HEK293 (cell line): ENCODE results near the gene S1PR5.

Experiments
- CTCF ChIA-PET: fragments of 350-600 bp; formaldehyde crosslinking; extraction: SDS; loops from one replicate; lab custom pipeline; 2021; ENCODE audit warnings: antibody characterized with exemption; lab: Yijun Ruan, JAX
- POLR2A ChIA-PET: fragments of 300-600 bp; formaldehyde crosslinking; extraction: SDS; loops from one replicate; lab custom pipeline; 2020; ENCODE audit warnings: antibody characterized with exemption, inconsistent platforms; lab: Yijun Ruan, JAX
- H3K27ac ChIP-seq: fragments of 200-500 bp; sonication (Bioruptor generic); 2 replicates; pipeline ENCODE4 v1.5.1; 2014; ENCODE audit warnings: low read depth, low read length, control low read depth, inconsistent platforms; ENCODE audit errors: extremely low read depth
- H3K36me3 ChIP-seq, 2 experiments: fragments of 200-500 bp in 1 of 2; sonication (Bioruptor generic) in 1 of 2; 1 replicate in 1 of 2; 2 replicates in 1 of 2; pipeline ENCODE4 v1.5.1; 2014 to 2017; ENCODE audit warnings: inconsistent platforms in 2 of 2, low read length in 2 of 2; ENCODE audit not compliant: control insufficient read depth in 2 of 2, insufficient read depth in 1 of 2
- H3K4me1 ChIP-seq: fragments of 200-500 bp; sonication (Bioruptor generic); 2 replicates; pipeline ENCODE4 v1.5.1; 2014; ENCODE audit warnings: mild to moderate bottlenecking, low read length, inconsistent platforms; ENCODE audit not compliant: control insufficient read depth, insufficient read depth
- H3K4me3 ChIP-seq: 2 replicates; pipeline ENCODE4 v1.5.1; 2011; ENCODE audit warnings: low read depth, mild to moderate bottlenecking, control low read depth, low read length, moderate library complexity
- H3K9me3 ChIP-seq: fragments of 200-500 bp; sonication (Bioruptor generic); 2 replicates; pipeline ENCODE4 v1.5.1; 2014; ENCODE audit warnings: low read depth, low read length, inconsistent platforms; ENCODE audit not compliant: control insufficient read depth, insufficient read depth
- BCL6B ChIP-seq: fragments of 450-650 bp; formaldehyde crosslinking; IDR thresholded peaks from 2 replicates; pipeline ENCODE4 v1.5.1; 2017; ENCODE audit warnings: missing biosample characterization, missing genetic modification characterization
- HOXC10 ChIP-seq: sonication (generic); formaldehyde crosslinking; IDR thresholded peaks from 2 replicates; pipeline ENCODE4 v1.8.1; 2023; ENCODE audit warnings: mild to moderate bottlenecking, missing genetic modification reagents
- IKZF3 ChIP-seq: fragments of 450-650 bp; IDR thresholded peaks from 2 replicates; pipeline ENCODE4 v1.5.0; 2018; ENCODE audit warnings: missing biosample characterization, mild to moderate bottlenecking, missing genetic modification characterization, moderate library complexity
- KLF16 ChIP-seq: fragments of 450-650 bp; formaldehyde crosslinking; IDR thresholded peaks from 2 replicates; pipeline ENCODE4 v1.5.1; 2017; ENCODE audit warnings: missing biosample characterization, missing genetic modification characterization
- PBX3 ChIP-seq: sonication (generic); formaldehyde crosslinking; IDR thresholded peaks from 2 replicates; pipeline ENCODE4 v1.8.1; 2022; ENCODE audit warnings: mild to moderate bottlenecking, moderate library complexity, missing genetic modification reagents
- PRDM1 ChIP-seq: fragments of 450-650 bp; formaldehyde crosslinking; IDR thresholded peaks from 2 replicates; pipeline ENCODE4; 2016; ENCODE audit warnings: missing biosample characterization, missing genetic modification characterization
- PRDM4 ChIP-seq: fragments of 450-650 bp; formaldehyde crosslinking; IDR thresholded peaks from 2 replicates; pipeline ENCODE4 v1.5.1; 2017; ENCODE audit warnings: missing biosample characterization, missing genetic modification characterization
- PRDM6 ChIP-seq: fragments of 450-650 bp; formaldehyde crosslinking; IDR thresholded peaks from 2 replicates; pipeline ENCODE4 v1.5.1; 2017; ENCODE audit warnings: missing biosample characterization, missing genetic modification characterization
- REST ChIP-seq: fragments of 450-650 bp; formaldehyde crosslinking; IDR thresholded peaks from 2 replicates; pipeline ENCODE4 v1.5.1; 2016; ENCODE audit warnings: missing biosample characterization, missing genetic modification characterization
- SCRT1 ChIP-seq: fragments of 450-650 bp; formaldehyde crosslinking; IDR thresholded peaks from 2 replicates; pipeline ENCODE4 v1.5.1; 2016; ENCODE audit warnings: missing biosample characterization, missing genetic modification characterization, borderline replicate concordance
- SP3 ChIP-seq: fragments of 450-650 bp; formaldehyde crosslinking; IDR thresholded peaks from 2 replicates; pipeline ENCODE4 v1.5.1; 2016; ENCODE audit warnings: missing biosample characterization, missing genetic modification characterization
- ZBTB26 ChIP-seq: fragments of 450-650 bp; formaldehyde crosslinking; optimal IDR thresholded peaks from 2 replicates; pipeline ENCODE3; 2016; ENCODE audit warnings: missing biosample characterization, mild to moderate bottlenecking, missing genetic modification characterization
- ZNF292 ChIP-seq: fragments of 450-650 bp; formaldehyde crosslinking; IDR thresholded peaks from 2 replicates; pipeline ENCODE4 v1.5.1; 2016; ENCODE audit warnings: low read depth, missing biosample characterization, missing genetic modification characterization, borderline replicate concordance
- ZNF311 ChIP-seq: fragments of 450-650 bp; formaldehyde crosslinking; IDR thresholded peaks from 2 replicates; pipeline ENCODE4 v1.5.1; 2017; ENCODE audit warnings: missing biosample characterization, missing genetic modification characterization, borderline replicate concordance
- ZNF324 ChIP-seq: fragments of 450-650 bp; formaldehyde crosslinking; IDR thresholded peaks from 2 replicates; pipeline ENCODE4 v1.5.1; 2016; ENCODE audit warnings: missing biosample characterization, missing genetic modification characterization
- ZNF350 ChIP-seq: fragments of 450-650 bp; formaldehyde crosslinking; IDR thresholded peaks from 2 replicates; pipeline ENCODE4 v1.5.0; 2017; ENCODE audit warnings: missing biosample characterization, mild to moderate bottlenecking, missing genetic modification characterization
- ZNF354C ChIP-seq: fragments of 450-650 bp; formaldehyde crosslinking; IDR thresholded peaks from 2 replicates; pipeline ENCODE4 v1.5.1; 2016; ENCODE audit warnings: missing biosample characterization, missing genetic modification characterization, low read depth, borderline replicate concordance
- ZNF391 ChIP-seq: fragments of 450-650 bp; formaldehyde crosslinking; IDR thresholded peaks from 2 replicates; pipeline ENCODE4 v1.5.1; 2016; ENCODE audit warnings: low read depth, missing biosample characterization, missing genetic modification characterization, borderline replicate concordance
- ZNF501 ChIP-seq: fragments of 450-650 bp; formaldehyde crosslinking; IDR thresholded peaks from 2 replicates; pipeline ENCODE4 v1.5.1; 2016; ENCODE audit warnings: missing biosample characterization, missing genetic modification characterization
- ZNF510 ChIP-seq: fragments of 450-650 bp; formaldehyde crosslinking; IDR thresholded peaks from 2 replicates; pipeline ENCODE4 v1.5.1; 2018; ENCODE audit warnings: mild to moderate bottlenecking, missing genetic modification characterization, missing biosample characterization; ENCODE audit not compliant: insufficient replicate concordance
- ZNF544 ChIP-seq: fragments of 450-650 bp; formaldehyde crosslinking; IDR thresholded peaks from 2 replicates; pipeline ENCODE4 v1.5.0; 2017; ENCODE audit warnings: missing biosample characterization, missing genetic modification characterization
- ZNF560 ChIP-seq: fragments of 450-650 bp; formaldehyde crosslinking; IDR thresholded peaks from 2 replicates; pipeline ENCODE4 v1.5.1; 2017; ENCODE audit warnings: missing biosample characterization, missing genetic modification characterization, borderline replicate concordance
- ZNF785 ChIP-seq: fragments of 450-650 bp; formaldehyde crosslinking; IDR thresholded peaks from 2 replicates; pipeline ENCODE4 v1.5.1; 2016; ENCODE audit warnings: missing biosample characterization, missing genetic modification characterization
- ZNF791 ChIP-seq: fragments of 450-650 bp; formaldehyde crosslinking; IDR thresholded peaks from 2 replicates; pipeline ENCODE4 v1.5.1; 2016; ENCODE audit warnings: missing biosample characterization, missing genetic modification characterization

The S1PR5 gene

GRCh38 chr19:10565567-10566407 lies 48.5 kb upstream of the S1PR5 start, which contains the start of gene KRI1:
KRI1 (minus strand) TSS chr19:10566010; CDS start chr19:10565999, 11 bp downstream.
- H3K4me1 ChIP-seq = peaks cover 13% of the 10 kb centered on the region
- peaks cover 15 to 24% of the 10 kb centered on the region in 2 experiments; a peak in 2 of 3 replicates for H3K36me3 ChIP-seq
- POLR2A ChIA-PET = interaction anchor here (0.6 to 1.4 kb wide), 5 partner anchors 10 to 67 kb away, joined by 3 to 5 read pairs (median 3); no protein-coding TSS in a partner anchor
- H3K4me3 ChIP-seq = peak within 1 kb of the TSS; percentile 92
- H3K27ac ChIP-seq = peak within 1 kb of the TSS; percentile 75; the same call in 1 of the 2 replicates
- CTCF ChIA-PET = interaction anchor here (0.8 to 1.1 kb wide), 5 partner anchors 15 to 299 kb away, joined by 3 to 5 read pairs (median 3); no protein-coding TSS in a partner anchor
- no peaks in the 10 kb centered on the region for H3K9me3 ChIP-seq
- TF ChIP-seq PRDM1 (peak; percentile 74), REST (tag by site-specific recombination) (no peak; the same call in none of the 2 replicates), SCRT1 (tag by site-specific recombination) (no peak), ZNF354C (tag by site-specific recombination) (no peak), PBX3 (CRISPR knock-in tag) (peak; percentile 63; the same call in 1 of the 2 replicates), ZNF350 (tag by site-specific recombination) (no peak), ZNF785 (tag by site-specific recombination) (no peak; the same call in 1 of the 2 replicates), BCL6B (no peak), KLF16 (peak; percentile 91), ZNF510 (tag by site-specific recombination) (no peak), PRDM4 (tag by site-specific recombination) (no peak), ZNF391 (tag by site-specific recombination) (0 out of 2 replicates have a peak, but pooled peaks have one; percentile 5), ZNF791 (no peak), SP3 (tag by site-specific recombination) (peak; percentile 97), ZNF544 (tag by site-specific recombination) (no peak), ZNF324 (no peak), ZBTB26 (tag by site-specific recombination) (peak; percentile 100), ZNF501 (tag by site-specific recombination) (peak; percentile 69), ZNF560 (tag by site-specific recombination) (0 out of 2 replicates have a peak, but pooled peaks have one; percentile 5), HOXC10 (0 out of 2 replicates have a peak, but pooled peaks have one; percentile 41), PRDM6 (tag by site-specific recombination) (no peak), ZNF292 (tag by site-specific recombination) (no peak), IKZF3 (tag by site-specific recombination) (0 out of 2 replicates have a peak, but pooled peaks have one; percentile 11), ZNF311 (no peak)
